H9 (cell line): ENCODE data around the gene MOV10. TPM values are rescaled to one million over a fixed set of nuclear protein-coding genes. Genes with fewer than 3 reads are reported as not detected.

Experiments used
- DNase-seq: peaks from one replicate; pipeline ENCODE4 v3.0.0-alpha.2; 2017
- H2AFZ ChIP-seq: one replicate; pipeline ENCODE4 v1.6.1; 2013; ENCODE audit warnings: mild to moderate bottlenecking, low read length, control low read depth, moderate library complexity
- H2AK5ac ChIP-seq: 2 replicates; pipeline ENCODE4 v1.6.1; 2013; ENCODE audit warnings: low read length, control low read depth, mixed read lengths; ENCODE audit not compliant: insufficient read length
- H2BK120ac ChIP-seq: one replicate; pipeline ENCODE4 v1.6.1; 2013; ENCODE audit warnings: low read depth, mild to moderate bottlenecking, low read length, control low read depth, inconsistent platforms; ENCODE audit not compliant: poor library complexity, severe bottlenecking
- H2BK12ac ChIP-seq: 2 replicates; pipeline ENCODE4 v1.6.1; 2013; ENCODE audit warnings: low read length, control low read depth, mixed read lengths, low read depth; ENCODE audit not compliant: insufficient read length
- H2BK15ac ChIP-seq: 2 replicates; pipeline ENCODE4 v1.6.1; 2013; ENCODE audit warnings: low read depth, low read length, control low read depth
- H2BK20ac ChIP-seq: one replicate; pipeline ENCODE4 v1.6.1; 2013; ENCODE audit warnings: low read depth, mild to moderate bottlenecking, low read length, control low read depth, inconsistent platforms; ENCODE audit not compliant: poor library complexity, severe bottlenecking
- H2BK5ac ChIP-seq: 2 replicates; pipeline ENCODE4 v1.6.1; 2013; ENCODE audit warnings: low read length, control low read depth, mixed read lengths; ENCODE audit not compliant: insufficient read length
- H3K14ac ChIP-seq: 2 replicates; pipeline ENCODE4 v1.6.1; 2013; ENCODE audit warnings: low read length, control low read depth; ENCODE audit not compliant: insufficient read depth
- H3K18ac ChIP-seq: 2 replicates; pipeline ENCODE4 v1.6.1; 2013; ENCODE audit warnings: low read depth, mild to moderate bottlenecking, mixed read lengths, low read length, control low read depth; ENCODE audit not compliant: insufficient read length
- H3K23ac ChIP-seq: 2 replicates; pipeline ENCODE4 v1.6.1; 2013; ENCODE audit warnings: low read length, control low read depth, mixed read lengths, low read depth; ENCODE audit not compliant: insufficient read length
- H3K23me2 ChIP-seq: 2 replicates; pipeline ENCODE4 v1.6.1; 2013; ENCODE audit warnings: low read depth, mild to moderate bottlenecking, mixed read lengths, low read length, control low read depth; ENCODE audit not compliant: insufficient read length, poor library complexity, severe bottlenecking
- H3K27ac ChIP-seq: 2 replicates; pipeline ENCODE4 v1.5.1; 2013; ENCODE audit warnings: low read length, control low read depth, mixed read lengths, low read depth; ENCODE audit not compliant: insufficient read length
- H3K27me3 ChIP-seq: 2 replicates; pipeline ENCODE4 v1.6.1; 2013; ENCODE audit warnings: low read length, control low read depth, inconsistent platforms; ENCODE audit not compliant: insufficient read depth
- H3K4ac ChIP-seq: 2 replicates; pipeline ENCODE4 v1.6.1; 2013; ENCODE audit warnings: low read depth, mild to moderate bottlenecking, control low read depth, inconsistent platforms, low read length, moderate library complexity
- H3K4me1 ChIP-seq: 2 replicates; pipeline ENCODE4 v1.6.1; 2013; ENCODE audit warnings: low read length, control low read depth, inconsistent platforms; ENCODE audit not compliant: insufficient read depth
- H3K4me2 ChIP-seq: 2 replicates; pipeline ENCODE4 v1.6.1; 2013; ENCODE audit warnings: low read length, control low read depth, mixed read lengths; ENCODE audit not compliant: insufficient read length, insufficient read depth
- H3K56ac ChIP-seq: 2 replicates; pipeline ENCODE4 v1.6.1; 2013; ENCODE audit warnings: low read depth, mild to moderate bottlenecking, mixed read lengths, low read length, control low read depth; ENCODE audit not compliant: insufficient read length
- H3K79me1 ChIP-seq: 2 replicates; pipeline ENCODE4 v1.6.1; 2013; ENCODE audit warnings: low read depth, mild to moderate bottlenecking, moderate library complexity, low read length, control low read depth, inconsistent platforms; ENCODE audit not compliant: insufficient read depth, poor library complexity, severe bottlenecking
- H3K79me2 ChIP-seq: 2 replicates; pipeline ENCODE4 v1.6.1; 2013; ENCODE audit warnings: low read length, control low read depth, inconsistent platforms; ENCODE audit not compliant: insufficient read depth
- H3K9ac ChIP-seq: 2 replicates; pipeline ENCODE4 v1.6.1; 2013; ENCODE audit warnings: low read length, control low read depth, mixed read lengths; ENCODE audit not compliant: insufficient read length; ENCODE audit errors: extremely low read depth
- H3K9me3 ChIP-seq: one replicate; pipeline ENCODE4 v1.6.1; 2013; ENCODE audit warnings: low read depth, low read length, inconsistent platforms; ENCODE audit not compliant: control insufficient read depth
- H3T11ph ChIP-seq: one replicate; pipeline ENCODE4 v1.6.1; 2013; ENCODE audit warnings: mild to moderate bottlenecking, low read length, control low read depth, inconsistent platforms
- H4K20me1 ChIP-seq: one replicate; pipeline ENCODE4 v1.6.1; 2013; ENCODE audit not compliant: control insufficient read depth, insufficient read length, insufficient read depth
- H4K5ac ChIP-seq: 2 replicates; pipeline ENCODE4 v1.6.1; 2013; ENCODE audit warnings: low read depth, mild to moderate bottlenecking, mixed read lengths, low read length, control low read depth; ENCODE audit not compliant: insufficient read length
- H4K8ac ChIP-seq: replicated peaks from 2 replicates; pipeline ENCODE4 v1.6.1; 2013; ENCODE audit warnings: low read length, control low read depth, mixed read lengths, low read depth; ENCODE audit not compliant: insufficient read length
- H4K91ac ChIP-seq: 2 replicates; pipeline ENCODE4 v1.6.1; 2013; ENCODE audit warnings: low read depth, mild to moderate bottlenecking, moderate library complexity, mixed read lengths, low read length, control low read depth; ENCODE audit not compliant: insufficient read length
- H3K27ac Mint-ChIP-seq, 3 experiments: 2 replicates in 2 of 3; 3 replicates in 1 of 3; pipeline ENCODE4 v1.8.0; 2020 to 2021; ENCODE audit warnings: mixed read lengths in 3 of 3, mild to moderate bottlenecking in 1 of 3, moderate library complexity in 1 of 3
- H3K27me3 Mint-ChIP-seq: 2 replicates; pipeline ENCODE4 v1.8.0; 2021; ENCODE audit warnings: low read depth, mild to moderate bottlenecking, moderate library complexity, mixed read lengths
- H3K36me3 Mint-ChIP-seq, 3 experiments: 2 replicates in 2 of 3; 3 replicates in 1 of 3; pipeline ENCODE4 v1.8.0; 2020 to 2021; ENCODE audit warnings: low read depth in 3 of 3, mixed read lengths in 3 of 3; ENCODE audit not compliant: insufficient read depth in 1 of 3
- H3K4me1 Mint-ChIP-seq, 2 experiments: 2 replicates each; pipeline ENCODE4 v1.8.0; 2020; ENCODE audit warnings: mixed read lengths in 2 of 2
- H3K4me3 Mint-ChIP-seq, 2 experiments: 2 replicates in 1 of 2; 3 replicates in 1 of 2; pipeline ENCODE4 v1.8.0; 2020 to 2021; ENCODE audit warnings: mild to moderate bottlenecking in 2 of 2, mixed read lengths in 2 of 2, moderate library complexity in 1 of 2
- H3K9me3 Mint-ChIP-seq, 2 experiments: 2 replicates in 1 of 2; 3 replicates in 1 of 2; pipeline ENCODE4 v1.8.0; 2020; ENCODE audit warnings: mild to moderate bottlenecking in 2 of 2, mixed read lengths in 2 of 2, moderate library complexity in 1 of 2
- WGBS: extraction: QIAGEN DNeasy Blood & Tissue Kit; methylation state at CpG from one replicate; pipeline ENCODE4 v1.1.7; 2013; ENCODE audit warnings: missing lambda C conversion rate, low lambda C conversion rate, mixed read lengths; ENCODE audit not compliant: insufficient read length; ENCODE audit errors: extremely low coverage; 5-methylcytosine and 5-hydroxymethylcytosine counted together
- total RNA-seq: library from RNA; stranded (reverse); gene quantifications from 2 replicates; pipeline ENCODE4 v1.2.1, GENCODE V29; 2021
- TF ChIP-seq, protein P1 (sequence below): fragments of 200-600 bp; sonication (generic); conservative IDR thresholded peaks from 3 replicates; pipeline ENCODE4 v1.8.0; 2021; ENCODE audit warnings: antibody characterized with exemption, mild to moderate bottlenecking

Gene MOV10
- total RNA-seq, 1 experiment from 2014 or later = 77.8 TPM

- Mint-ChIP-seq H3K27me3 (peaks cover 30% of the 10 kb centered on the region), H3K4me3 (no peak overlapping the region), H3K27ac (no peak overlapping the region), H3K36me3 (peaks cover 0 to 5% (median 0%) of the 10 kb centered on the region in 3 experiments; a peak in 1 of 7 replicates), H3K9me3 (peaks cover 0 to 7% of the 10 kb centered on the region in 2 experiments; a peak in 3 of 5 replicates), H3K4me1 (peaks cover 0 to 4% of the 10 kb centered on the region in 2 experiments; a peak in 2 of 4 replicates)
- no peak overlapping the region for H4K91ac ChIP-seq
- no peak overlapping the region for H3K4me2 ChIP-seq
- WGBS = no CpG with 5 or more reads among the region's 12 CpGs
- no peak overlapping the region for H3K18ac ChIP-seq
- no peak overlapping the region for H3K27ac ChIP-seq
- H4K8ac ChIP-seq = no peak overlapping the region
- no peaks in the 10 kb centered on the region for H3K79me1 ChIP-seq
- H3K56ac ChIP-seq = no peak overlapping the region
- H3K23me2 ChIP-seq = peaks cover 8% of the 10 kb centered on the region
- H3K14ac ChIP-seq = no peak overlapping the region
- TF ChIP-seq, protein P1, sequence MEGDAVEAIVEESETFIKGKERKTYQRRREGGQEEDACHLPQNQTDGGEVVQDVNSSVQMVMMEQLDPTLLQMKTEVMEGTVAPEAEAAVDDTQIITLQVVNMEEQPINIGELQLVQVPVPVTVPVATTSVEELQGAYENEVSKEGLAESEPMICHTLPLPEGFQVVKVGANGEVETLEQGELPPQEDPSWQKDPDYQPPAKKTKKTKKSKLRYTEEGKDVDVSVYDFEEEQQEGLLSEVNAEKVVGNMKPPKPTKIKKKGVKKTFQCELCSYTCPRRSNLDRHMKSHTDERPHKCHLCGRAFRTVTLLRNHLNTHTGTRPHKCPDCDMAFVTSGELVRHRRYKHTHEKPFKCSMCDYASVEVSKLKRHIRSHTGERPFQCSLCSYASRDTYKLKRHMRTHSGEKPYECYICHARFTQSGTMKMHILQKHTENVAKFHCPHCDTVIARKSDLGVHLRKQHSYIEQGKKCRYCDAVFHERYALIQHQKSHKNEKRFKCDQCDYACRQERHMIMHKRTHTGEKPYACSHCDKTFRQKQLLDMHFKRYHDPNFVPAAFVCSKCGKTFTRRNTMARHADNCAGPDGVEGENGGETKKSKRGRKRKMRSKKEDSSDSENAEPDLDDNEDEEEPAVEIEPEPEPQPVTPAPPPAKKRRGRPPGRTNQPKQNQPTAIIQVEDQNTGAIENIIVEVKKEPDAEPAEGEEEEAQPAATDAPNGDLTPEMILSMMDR = no peak
- H4K5ac ChIP-seq = no peak overlapping the region
- no peak overlapping the region for H3T11ph ChIP-seq
- H3K23ac ChIP-seq = no peak overlapping the region
- no peak overlapping the region for H3K9ac ChIP-seq
- H3K27me3 ChIP-seq = peaks cover 12% of the 10 kb centered on the region; the same call in 1 of the 2 replicates
- no peaks in the 10 kb centered on the region for H3K4me1 ChIP-seq
- H3K4ac ChIP-seq = no peak overlapping the region
- no peak overlapping the region for H2BK20ac ChIP-seq
- H4K20me1 ChIP-seq = no peaks in the 10 kb centered on the region
- H2AFZ ChIP-seq = no peak overlapping the region
- H2BK15ac ChIP-seq = no peak overlapping the region
- no peak overlapping the region for H2BK120ac ChIP-seq
- no peak overlapping the region for H2AK5ac ChIP-seq
- no peak overlapping the region for H2BK5ac ChIP-seq
- no peaks in the 10 kb centered on the region for H3K9me3 ChIP-seq
- H3K79me2 ChIP-seq = no peaks in the 10 kb centered on the region
- DNase-seq = no peak
- no peak overlapping the region for H2BK12ac ChIP-seq
Measured at GRCh38 chr1:112748396-112748795, 73.9 kb downstream of the MOV10 start.

Other genes with a start within 250 kb of the MOV10 start
- gene WNT2B, start 165.7 kb upstream of the MOV10 start, total RNA-seq = 0.66 and 0.68 TPM in 2 replicates
- 15.4 and 16.0 TPM in 2 replicates for gene ST7L, start 55.5 kb upstream of the MOV10 start, total RNA-seq
- 108 and 114 TPM in 2 replicates for gene CAPZA1, start 54.8 kb upstream of the MOV10 start, total RNA-seq
- 68.9 and 78.2 TPM in 2 replicates for gene RHOC, start 32.5 kb downstream of the MOV10 start, total RNA-seq
- 12.7 and 13.2 TPM in 2 replicates for gene PPM1J, start 40.7 kb downstream of the MOV10 start, total RNA-seq